Esophagus mucosa (tissue), 1 donor: ENCODE measurements around the gene HNRNPLL. TPM values are rescaled to one million over a fixed set of nuclear protein-coding genes. Genes with fewer than 3 reads are reported as not detected.

Experiments
- ATAC-seq: fragments of 200-7000 bp; cut with Tn5 transposase; one replicate; pipeline ENCODE4 v1.9.1; 2020
- total RNA-seq: library from RNA; stranded (reverse); gene quantifications from one replicate; pipeline ENCODE4 v1.2.4, GENCODE V29; 2023
- donor health status: DM: yes; HTN: yes; CAD: no.

HNRNPLL gene
- total RNA-seq, 1 donor from 2014 or later = 14.2 TPM

DNA sequence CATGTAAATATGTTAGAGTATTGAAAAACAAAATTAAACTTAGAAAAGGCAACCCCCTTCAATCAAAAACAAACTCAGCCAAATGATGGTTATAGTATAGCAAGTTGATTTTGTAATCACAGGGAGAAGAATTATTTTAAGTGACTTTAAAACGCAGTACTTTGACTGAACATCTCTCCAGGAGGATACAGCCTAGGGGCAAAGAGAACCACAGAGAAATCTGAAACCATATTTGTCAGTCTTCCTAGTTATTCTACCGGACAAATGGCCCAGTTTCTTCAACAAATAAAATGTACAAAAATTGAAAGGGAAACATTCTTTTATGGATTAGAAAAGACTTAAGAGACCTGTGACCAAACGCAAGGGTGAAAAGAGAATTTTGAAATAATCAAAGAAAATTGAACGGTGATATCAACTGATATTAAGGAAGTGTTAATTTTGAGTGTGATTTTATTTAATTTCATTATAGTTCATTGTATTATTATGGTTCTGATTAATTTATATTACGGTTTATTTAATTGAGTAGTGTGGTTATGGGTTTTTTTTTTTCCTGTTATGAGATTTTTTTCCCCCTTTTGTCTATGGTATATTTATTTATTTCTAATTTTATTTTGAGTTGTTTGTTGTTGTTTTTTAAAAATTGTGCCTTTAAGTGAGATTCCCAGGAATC is 75.3 kb downstream of the HNRNPLL start:
- ATAC-seq = no peak

DNA sequence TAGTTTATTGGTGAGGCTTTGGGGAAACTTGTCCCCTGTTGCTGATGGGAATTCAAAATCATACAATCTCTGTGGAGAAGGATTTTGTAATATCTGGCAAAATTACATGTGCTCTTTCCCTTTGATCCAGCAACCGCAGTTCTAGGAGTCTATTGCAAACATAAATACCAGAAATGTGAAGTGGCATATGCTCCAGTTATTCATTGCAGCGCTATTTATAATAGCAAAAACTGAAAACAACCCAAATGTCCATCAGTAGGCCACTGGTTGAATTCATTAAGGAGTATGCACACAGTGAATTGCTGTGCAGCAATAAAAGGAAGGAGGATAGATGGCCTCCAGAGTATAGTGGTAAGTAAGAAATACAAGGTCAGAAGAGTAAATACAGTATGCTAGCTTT is 76.5 kb downstream of the HNRNPLL start:
- no peak for ATAC-seq

DNA sequence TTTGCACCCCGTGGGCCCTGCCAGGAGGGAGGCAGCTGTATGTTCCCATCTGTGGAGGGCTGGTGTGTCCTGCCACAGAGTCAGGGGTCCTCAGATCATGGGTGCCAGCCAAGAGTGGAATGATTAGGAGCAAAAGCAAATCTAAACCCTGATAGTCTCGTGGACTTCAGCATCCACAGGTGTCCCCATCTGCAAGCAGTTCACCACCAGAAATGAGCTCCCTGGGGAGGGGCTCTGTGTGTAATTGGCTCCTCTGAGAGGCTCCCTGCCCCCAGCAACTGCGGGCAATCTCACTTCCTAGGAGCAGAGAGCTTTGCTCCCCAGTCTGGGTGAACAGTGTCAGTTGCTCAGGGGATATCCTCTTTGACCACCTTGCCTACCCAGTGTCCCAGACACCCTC is 78.1 kb downstream of the HNRNPLL start:
- ATAC-seq = no peak

- no peak for ATAC-seq
Measured at GRCh38 chr2:38523728-38524437, 78.8 kb downstream of the HNRNPLL start.

GRCh38 chr2:38522754-38523349 is 79.9 kb downstream of the HNRNPLL start:
- ATAC-seq = no peak

GRCh38 chr2:38521835-38522234 is 80.9 kb downstream of the HNRNPLL start:
- no peak for ATAC-seq

GRCh38 chr2:38517284-38517683 is 85.4 kb downstream of the HNRNPLL start:
- no peak for ATAC-seq

GRCh38 chr2:38516526-38516925 is 86.2 kb downstream of the HNRNPLL start:
- ATAC-seq = no peak

DNA sequence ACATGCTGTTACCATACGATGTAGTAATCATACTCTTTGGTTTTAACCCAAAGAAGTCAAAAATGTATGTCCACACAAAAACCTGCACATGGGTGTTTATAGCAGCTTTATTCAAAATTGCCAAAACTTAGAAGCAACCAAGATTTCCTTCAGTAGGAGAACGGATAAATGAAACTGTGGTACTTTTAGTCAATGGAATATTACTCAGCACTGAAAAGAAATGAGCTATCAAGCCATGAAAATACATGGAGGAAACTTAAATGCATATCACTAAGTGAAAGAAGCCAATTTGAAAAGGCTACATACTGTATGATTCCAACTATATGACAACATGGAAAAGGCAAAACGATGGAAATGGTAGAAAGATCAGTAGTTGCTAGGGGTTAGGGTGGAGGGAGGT is 86.6 kb downstream of the HNRNPLL start:
- ATAC-seq = no peak

- peak; percentile 91 for ATAC-seq
Measured at GRCh38 chr2:38515155-38516074, 87.3 kb downstream of the HNRNPLL start.

GRCh38 chr2:38514603-38515154 is 88.0 kb downstream of the HNRNPLL start:
- ATAC-seq = peak; percentile 27

- ATAC-seq = no peak
Measured at GRCh38 chr2:38512211-38512610, 90.5 kb downstream of the HNRNPLL start.

Other genes starting within 250 kb of the HNRNPLL start
- 52.2 TPM for gene ATL2, start 225.7 kb downstream of the HNRNPLL start, total RNA-seq
- 2.2 TPM for gene GALM, start 63.2 kb upstream of the HNRNPLL start, total RNA-seq
- gene SRSF7, start 148.4 kb upstream of the HNRNPLL start, total RNA-seq = 96.2 TPM
- gene GEMIN6, start 175.3 kb upstream of the HNRNPLL start, total RNA-seq = 7.9 TPM